Measurements from ENCODE around the gene LGALS7B.
"Not testable (repeated sequence)": the region's sequence is repeated elsewhere in the genome, so short reads cannot be mapped to it uniquely, and the experiment has no call there.

LGALS7B gene

DNA sequence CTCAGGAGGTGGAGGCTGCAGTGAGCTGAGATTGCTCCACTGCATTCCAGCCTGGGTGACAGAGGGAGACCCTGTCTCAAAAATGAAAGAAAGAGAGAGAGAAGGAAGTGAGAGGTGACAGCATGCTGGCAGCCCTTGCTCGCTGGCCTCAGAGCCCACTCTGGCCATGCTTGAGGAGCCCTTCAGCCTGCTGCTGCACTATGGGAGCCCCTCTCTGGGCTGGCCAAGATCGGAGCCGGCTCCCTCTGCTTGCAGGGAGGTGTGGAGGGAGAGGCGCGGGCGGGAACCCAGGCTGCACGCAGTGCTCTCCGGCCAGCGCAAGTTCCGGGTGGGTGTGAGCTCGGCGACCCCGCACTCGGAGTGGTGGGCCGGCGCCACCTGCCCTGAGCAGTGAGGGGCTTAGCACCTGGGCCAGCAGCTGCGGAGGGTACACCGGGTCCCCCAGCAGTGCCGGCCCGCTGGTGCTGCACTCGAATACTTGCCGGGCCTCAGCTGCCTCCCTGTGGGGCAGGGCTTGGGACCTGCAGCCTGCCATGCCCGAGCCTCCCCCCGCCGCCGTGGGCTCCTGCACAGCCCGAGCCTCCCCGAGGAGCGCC is 32.3 kb downstream of the LGALS7B start:
- not testable (repeated sequence) for DNase-seq, ATAC-seq

DNA sequence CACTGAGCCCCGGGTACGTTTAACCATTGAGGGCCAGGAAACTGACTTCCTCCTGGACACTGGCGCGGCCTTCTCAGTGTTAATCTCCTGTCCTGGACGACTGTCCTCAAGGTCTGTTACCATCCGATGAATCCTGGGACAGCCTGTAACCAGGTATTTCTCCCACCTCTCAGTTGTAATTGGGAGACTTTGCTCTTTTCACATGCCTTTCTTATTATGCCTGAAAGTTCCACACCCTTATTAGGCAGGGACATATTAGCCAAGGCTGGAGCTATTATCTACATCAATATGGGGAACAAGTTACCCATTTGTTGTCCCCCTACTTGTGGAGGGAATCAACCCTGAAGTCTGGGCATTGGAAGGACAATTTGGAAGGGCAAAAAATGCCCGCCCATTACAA is 36.9 kb downstream of the LGALS7B start:
- not testable (repeated sequence) for ATAC-seq, DNase-seq

DNA sequence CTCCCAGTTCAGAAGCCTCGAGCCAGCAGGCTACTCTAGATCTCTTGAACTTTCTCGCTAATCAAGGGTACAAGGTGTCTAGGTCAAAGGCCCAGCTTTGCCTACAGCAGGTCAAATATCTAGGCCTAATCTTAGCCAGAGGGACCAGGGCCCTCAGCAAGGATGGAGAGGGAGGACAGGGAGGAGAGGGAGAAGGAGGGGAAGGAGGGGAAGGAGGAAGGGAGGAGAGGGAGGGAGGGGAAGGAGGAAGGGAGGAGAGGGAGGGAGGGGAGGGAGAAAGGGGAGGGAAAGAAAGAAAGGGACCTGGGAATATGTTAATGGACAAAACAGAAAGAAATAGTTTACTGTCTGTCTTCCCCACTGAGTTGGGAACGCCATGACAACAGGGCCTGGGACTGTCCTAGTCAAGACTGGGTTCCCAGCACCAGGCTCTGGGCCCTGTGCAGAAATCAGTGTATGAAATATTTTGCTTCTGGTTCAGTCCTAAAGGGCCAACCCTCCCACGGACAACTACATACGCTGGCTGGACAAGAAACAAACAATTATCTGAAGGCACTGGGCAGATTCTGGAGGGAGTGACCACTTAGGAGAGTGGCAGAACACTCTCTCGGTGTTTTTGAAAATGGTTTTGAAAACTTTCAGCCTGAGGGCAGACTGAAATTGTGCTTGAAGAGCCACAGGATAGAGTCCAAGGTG is 38.0 kb downstream of the LGALS7B start:
- DNase-seq (no peak), ATAC-seq (no peak)

DNA sequence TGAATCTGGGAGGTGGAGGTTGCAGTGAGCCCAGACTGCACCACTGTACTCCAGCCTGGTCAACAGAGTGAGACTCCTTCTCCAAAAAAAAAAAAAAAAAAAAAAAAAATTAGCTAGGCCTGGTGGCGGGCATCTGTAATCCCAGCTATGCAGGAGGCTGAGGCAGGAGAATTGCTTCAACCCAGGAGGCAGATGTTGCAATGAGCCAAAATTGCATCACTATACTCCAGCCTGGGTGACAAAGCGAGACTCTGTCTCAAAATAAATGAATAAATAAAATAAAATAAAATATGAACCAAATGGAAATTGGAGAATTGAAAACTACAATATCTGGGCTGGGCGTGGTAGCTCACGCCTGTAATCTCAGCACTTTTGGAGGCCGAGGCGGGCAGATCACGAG is 40.2 kb downstream of the LGALS7B start:
- not testable (repeated sequence) for ATAC-seq, DNase-seq

DNA sequence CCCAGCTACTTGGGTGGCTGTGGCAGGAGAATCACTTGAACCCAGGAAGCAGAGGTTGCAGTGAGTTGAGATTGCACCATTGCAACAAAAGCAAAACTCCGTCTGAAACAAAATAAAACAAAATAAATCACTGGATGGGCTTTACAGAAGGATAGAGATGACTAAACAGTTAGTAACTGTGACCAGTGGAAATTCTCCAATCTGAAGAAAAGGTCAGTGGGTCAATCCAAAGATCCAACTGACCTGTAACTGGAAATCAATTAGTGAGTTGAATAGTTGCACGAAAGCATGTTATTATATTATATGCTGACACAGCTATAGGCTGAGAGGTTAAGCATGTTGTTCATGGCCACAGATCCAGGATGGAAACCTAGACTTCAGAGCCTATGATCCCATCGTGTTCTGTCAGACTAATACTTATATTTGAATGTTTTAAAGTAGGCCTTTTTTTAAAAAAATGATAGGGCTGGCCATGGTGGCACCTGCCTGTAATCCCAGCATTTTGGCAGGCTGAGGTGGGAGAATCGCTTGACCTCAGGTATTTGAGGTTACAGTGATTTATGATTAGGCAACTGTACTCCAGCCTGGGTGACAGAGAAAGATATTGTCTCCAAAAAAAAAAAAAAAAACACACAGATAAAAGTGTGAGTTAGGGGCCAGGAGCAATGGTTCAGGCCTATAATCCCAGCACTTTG is 41.2 kb downstream of the LGALS7B start:
- no peak for ATAC-seq
- DNase-seq, result no peak

DNA sequence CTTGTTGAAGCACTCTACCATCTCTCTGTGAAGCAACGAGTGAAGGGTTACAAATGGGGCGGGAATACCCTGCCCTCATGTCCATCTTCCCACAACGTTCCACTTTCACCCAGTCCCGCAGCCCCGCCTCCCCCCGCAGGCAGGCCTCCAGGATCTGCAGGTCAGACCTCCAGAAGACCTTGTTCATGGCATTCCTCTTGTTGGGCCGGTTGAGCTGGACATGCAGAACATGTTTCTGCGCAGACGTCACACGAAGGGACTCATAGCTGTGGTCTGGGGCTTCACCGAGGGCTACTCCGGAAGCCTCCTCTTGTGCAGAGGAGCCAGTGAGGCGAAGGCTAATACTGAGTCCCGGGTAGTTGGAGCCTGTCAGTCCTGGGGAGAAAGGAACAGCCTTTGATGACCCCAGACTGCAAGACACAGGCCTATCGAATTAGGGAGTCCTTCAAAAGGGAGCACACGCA is 42.2 kb downstream of the LGALS7B start:
- ATAC-seq (peak; percentile 55), DNase-seq (peak; percentile 55)

DNA sequence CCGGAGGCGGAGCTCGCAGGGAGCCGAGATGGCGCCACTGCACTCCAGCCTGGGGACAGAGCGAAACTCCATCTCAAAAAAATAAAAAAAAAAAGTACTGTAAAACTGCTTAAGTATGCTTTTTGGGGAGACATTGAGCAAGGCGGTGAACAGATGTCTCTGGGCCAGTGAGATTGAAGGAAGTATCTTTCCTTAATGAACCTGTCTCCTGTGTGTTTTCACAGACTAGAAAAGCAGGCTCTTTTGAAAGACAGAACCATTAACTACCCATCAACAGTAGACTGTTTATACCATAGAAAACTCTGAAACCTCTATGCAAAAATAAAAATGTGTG is 44.1 kb downstream of the LGALS7B start:
- DNase-seq (no peak), ATAC-seq (no peak)

DNA sequence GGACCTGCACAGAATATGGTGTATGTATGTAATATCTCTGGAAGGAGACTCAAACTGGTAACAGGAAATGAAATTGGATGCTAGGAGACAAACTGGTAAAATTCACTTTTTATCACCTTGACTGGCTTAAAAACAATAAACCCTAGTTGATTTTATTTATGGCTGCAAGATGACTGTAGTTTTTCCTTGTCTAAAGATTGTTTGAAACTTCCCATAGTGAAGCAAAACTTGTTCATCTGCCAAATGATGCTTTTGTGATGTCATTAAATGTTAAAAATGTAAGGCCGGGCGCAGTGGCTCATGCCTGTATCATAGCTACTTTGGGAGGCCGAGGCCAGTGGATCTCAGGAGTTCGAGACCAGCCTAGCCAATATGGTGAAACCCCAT is 45.1 kb downstream of the LGALS7B start:
- ATAC-seq (no peak), DNase-seq (no peak)

DNA sequence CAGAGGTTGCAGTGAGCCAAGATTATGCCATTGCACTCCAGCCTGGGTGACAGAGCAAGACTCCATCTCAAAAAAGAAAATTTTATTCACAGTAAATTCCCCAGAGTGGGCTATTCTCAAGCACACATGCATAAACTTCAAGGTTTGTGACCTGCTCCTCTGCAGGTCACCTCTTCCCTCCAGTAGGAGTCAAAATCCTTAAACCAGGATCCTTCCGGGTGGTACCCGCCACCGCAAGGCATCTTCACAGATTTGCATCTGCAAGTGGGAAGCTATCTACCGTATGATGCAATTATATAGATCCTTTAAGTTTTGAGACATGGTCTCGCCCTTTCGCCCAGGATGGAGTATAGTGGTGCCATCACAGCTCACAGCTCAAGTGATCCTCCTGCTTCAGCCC is 45.6 kb downstream of the LGALS7B start:
- ATAC-seq (no peak), DNase-seq (no peak)

DNA sequence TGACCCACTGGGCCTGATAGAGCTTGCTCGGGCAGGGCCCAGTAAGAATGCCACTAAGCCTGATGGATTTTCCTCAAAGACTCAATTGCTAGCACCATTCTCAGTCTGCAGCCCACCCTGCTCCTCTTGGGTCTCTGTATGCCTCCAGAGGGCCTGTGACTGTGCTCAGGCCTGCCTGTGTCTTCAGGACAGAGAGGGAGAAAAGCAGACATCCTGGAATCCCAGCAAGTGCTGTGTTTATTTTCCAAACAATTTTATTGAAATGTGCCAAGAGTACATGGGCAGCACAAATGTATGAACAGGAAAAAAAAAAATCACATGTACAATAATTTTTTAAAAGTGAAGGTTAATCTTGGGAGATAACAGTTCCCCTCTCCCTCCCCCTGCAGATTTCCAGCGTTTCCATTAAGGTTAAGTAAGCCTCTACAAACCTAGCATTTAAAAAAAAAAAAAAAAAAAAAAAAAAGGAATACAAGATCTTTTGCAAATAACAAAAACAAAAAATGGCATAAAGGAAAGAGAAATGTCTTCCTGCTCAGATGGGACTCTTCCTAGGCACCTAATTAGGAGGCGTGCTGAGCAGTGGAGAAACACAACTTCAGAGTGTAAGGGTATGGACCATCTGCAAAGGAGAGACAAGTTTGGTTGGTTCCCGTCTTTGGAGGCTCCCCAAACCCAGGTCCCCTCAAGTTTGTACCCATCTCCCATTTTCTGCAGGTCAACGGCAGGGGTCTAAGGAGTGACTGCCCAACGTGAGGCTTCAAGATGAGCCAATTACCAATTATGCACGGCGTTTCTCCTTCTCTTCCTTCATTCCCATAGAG is 47.4 kb downstream of the LGALS7B start:
- DNase-seq (no peak), ATAC-seq (no peak)

DNA sequence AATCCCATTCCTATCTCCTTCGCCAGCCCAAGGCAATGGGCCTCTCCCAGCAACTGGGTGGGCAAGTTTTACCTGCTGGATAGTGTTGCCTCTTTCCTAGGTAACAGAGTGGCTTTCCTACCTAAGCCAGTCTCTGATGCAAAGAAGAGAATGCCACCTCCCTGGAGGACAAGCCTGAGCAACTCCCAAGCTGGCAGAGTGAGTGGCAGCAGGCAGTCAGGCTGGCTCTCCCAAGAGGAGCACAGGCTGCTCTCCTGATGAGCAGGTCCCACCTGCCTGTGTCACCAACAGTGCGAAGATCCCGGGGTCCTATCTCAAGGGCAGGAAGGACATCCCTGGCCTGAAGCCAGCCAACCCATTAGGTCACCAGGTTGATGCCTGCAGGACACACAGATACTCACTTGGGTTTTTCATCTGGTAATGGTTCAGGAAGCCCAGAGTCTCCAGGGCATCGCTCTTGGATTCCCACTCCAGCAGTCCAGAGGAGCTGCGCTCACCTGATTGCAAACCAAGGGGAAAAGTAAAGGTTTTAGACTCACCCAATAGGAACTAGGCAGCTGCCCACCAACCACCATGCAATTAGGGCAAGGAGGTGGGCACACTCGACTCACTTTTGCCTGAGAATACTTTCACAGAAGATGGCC is 48.1 kb downstream of the LGALS7B start:
- DNase-seq (no peak), ATAC-seq (no peak)

DNA sequence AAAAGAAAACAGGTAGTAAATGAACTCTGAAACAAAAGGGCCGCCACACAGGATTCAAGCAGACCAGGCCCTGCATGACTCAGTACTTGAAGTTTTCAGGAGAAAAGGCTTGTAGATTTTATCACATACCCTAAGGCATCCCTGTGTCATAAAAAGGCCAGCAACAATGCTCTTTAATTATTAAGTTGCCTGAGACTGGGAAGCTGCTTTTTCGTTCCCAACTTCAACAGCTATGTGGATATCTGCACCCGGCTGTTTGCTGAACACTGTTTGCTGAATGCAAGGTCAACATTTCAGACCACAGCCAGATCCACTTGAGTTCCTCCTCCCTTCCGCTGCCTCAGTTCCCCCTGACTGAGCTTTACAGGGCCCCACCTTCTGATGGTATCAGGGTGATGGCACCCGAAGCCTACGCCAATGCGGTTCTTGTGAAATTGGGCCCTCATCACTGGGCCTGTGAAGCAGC is 48.7 kb downstream of the LGALS7B start:
- no peak for ATAC-seq

DNA sequence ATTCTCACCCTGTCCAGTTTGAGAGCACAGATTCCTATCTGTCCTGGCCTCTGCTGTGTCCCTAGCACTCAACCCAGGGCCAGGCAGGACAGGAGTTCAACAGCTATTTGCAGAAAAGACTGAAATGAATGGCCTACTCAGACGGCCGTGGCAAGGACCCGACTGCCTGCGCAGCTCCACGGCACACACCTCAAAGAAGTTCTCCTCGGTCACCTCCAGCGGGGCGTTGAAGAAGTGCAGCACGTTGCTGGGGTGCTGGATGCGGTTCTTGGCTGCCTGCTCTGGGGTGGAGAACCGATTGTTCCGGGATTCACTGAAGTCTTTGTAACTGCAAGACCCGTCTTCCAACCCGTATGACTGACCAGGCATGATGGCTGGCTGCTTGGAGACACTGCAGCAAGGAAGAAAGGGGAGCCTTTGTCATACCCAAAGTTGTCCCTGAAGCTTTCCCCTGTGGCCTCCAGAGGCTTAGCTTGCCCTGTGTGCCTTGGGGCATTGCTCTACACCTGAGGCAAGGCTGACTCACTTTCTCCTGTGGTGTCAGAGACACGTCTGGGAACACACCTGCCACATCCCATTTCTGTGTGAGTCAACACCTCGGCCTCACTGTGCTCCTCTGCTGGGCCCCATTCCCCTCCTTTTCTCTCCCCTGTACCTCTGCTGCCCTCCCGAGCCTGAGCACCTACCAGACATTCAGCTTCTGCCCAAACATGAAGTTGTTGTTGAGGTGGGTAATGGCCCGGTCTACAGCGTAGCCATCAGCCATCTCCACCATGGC is 49.4 kb downstream of the LGALS7B start:
- ATAC-seq, result peak; percentile 79
- DNase-seq, result peak; percentile 63

More for the DNA sequence above, 48.7 kb downstream of the LGALS7B start:
- no peak for DNase-seq

DNA sequence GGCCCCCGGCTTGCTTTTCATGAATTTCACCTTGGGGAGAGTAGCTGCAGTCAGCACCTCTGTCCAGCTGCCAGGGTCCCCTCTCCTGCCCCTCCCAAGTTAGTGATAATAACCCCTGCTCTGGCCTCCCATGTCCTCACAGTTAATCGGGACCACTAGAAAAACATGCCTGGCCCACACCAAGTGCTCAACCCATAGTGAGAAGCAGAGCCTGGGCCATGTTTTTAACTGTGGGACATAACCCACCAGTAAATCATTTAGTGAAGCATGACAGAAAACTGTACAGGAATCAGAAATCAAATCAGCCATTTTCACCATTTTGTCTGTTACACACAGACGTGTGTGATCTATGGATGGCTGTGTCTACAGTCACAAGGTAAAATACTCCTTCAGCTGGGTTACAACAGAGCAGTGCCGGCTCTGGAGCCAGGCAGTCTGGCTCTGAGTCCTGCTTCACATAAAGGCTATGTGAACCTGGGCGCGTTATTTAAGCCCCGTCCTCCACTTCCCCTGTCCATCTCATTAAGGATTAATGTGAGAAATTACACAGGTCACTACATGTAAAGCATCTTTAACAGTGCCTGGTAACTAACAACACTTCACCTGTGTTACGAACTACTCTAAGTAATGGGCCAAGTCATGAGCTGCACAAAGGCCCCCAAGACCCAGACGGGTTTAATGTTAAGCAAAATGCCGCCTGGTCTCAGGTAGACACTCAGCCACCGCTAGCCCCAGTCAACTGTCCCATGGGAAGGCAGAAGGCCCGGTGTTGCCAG is 50.2 kb downstream of the LGALS7B start:
- DNase-seq (no peak), ATAC-seq (no peak)

DNA sequence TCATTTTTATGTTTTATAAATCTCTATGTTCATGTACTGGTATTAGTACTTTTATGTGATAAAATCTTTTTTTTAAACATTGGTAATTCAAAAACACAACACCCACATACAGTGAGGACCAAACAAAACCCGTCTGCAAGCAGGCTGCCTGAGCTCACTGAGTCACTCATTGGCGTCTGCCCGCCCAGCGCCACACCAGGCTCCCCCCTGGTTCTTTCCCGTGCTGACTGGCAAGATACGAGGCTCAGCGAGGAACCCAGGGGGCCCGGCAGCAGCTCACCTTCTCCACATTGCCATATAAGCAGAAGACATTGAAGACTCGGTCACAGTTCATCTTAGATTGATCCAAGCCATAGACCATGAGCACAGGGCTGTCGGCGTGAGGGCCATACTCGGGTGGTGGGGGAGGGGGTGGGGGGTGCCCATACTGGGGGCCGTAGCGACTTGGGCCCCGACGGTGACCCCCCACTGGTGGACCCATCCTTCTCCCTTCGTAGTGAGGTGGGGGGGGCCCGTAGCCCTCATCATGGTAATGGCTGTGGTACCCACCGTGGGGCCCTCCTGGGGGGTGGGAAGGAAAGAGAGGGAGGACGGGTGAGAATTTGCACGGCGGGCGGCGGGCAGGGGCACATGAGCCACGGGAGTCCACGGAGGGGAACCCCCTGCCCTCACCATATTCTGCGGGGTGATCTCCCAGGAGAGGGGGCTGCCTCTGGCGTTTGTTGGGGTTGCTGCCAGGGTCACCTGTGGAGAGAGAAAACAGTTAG is 51.0 kb downstream of the LGALS7B start:
- DNase-seq (no peak), ATAC-seq (no peak)

DNA sequence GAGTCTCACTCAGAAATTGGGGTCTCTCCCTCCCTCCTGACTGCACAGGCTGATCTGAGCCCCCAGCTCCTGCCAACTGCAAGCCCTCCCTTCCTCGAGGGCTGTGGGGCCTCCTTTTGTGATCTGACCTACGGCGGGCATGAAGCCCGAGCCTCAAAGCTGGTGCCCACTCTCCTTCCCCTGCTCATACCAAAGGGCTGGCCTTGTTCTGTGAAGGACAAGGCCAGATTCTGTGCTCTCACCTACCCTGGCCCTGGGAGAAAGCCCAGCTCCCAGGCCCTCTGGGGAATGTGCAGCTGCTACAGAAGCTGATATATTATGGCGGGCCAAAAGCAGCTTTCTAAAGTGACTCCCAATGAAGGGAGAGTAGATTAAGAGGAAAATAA is 51.6 kb downstream of the LGALS7B start:
- ATAC-seq (no peak), DNase-seq (no peak)
